Upper lobe of right lung (tissue), 1 donor: ENCODE data around the gene SCAMP1. TPM values are rescaled to one million over a fixed set of nuclear protein-coding genes. Genes with fewer than 3 reads are reported as not detected.

Source experiments
- ATAC-seq: fragments of 200-7000 bp; cut with Tn5 transposase; one replicate; pipeline ENCODE4 v1.9.1; 2020; ENCODE audit warnings: mild to moderate bottlenecking, moderate library complexity
- DNase-seq: peaks from one replicate; pipeline ENCODE4 v3.0.0-alpha.2; 2020
- H3K27ac ChIP-seq: fragments of 200-600 bp; one replicate; pipeline ENCODE4 v1.8.0; 2022
- H3K27me3 ChIP-seq: fragments of 200-600 bp; one replicate; pipeline ENCODE4 v1.8.0; 2022; ENCODE audit warnings: mild to moderate bottlenecking
- H3K36me3 ChIP-seq: fragments of 200-600 bp; one replicate; pipeline ENCODE4 v1.8.0; 2022
- H3K4me1 ChIP-seq: fragments of 200-600 bp; one replicate; pipeline ENCODE4 v1.8.0; 2022
- H3K4me3 ChIP-seq: fragments of 200-600 bp; one replicate; pipeline ENCODE4 v1.8.0; 2022; ENCODE audit warnings: mild to moderate bottlenecking
- H3K9me3 ChIP-seq: fragments of 200-600 bp; one replicate; pipeline ENCODE4 v1.8.0; 2022
- CTCF ChIP-seq: fragments of 200-600 bp; IDR thresholded peaks from one replicate; pipeline ENCODE4 v1.8.0; 2022; ENCODE audit warnings: antibody characterized with exemption
- intact Hi-C: fragments of 100-400 bp; cut with DNase I; formaldehyde crosslinking; loops from one replicate; pipeline ENCODE4 v1.11.0; 2022
- long read RNA-seq: library from polyadenylated mRNA; unstranded; transcript quantifications from one replicate; pipeline ENCODE4 v2.0.0, GENCODE V29; 2021
- total RNA-seq: library from RNA; stranded (reverse); fragmentation: NEBNext Ultra II Directional; extraction: Animal tissue kit (Norgen Biotek cat#: 25700); gene quantifications from one replicate; pipeline ENCODE4 v1.2.1, GENCODE V29; 2021
- donor health status: DM: no; HTN: yes; CAD: no; lungs with severe emphysema.

Gene SCAMP1
- 35.9 TPM for total RNA-seq
- long read RNA-seq, full-length matches to known transcripts: 94 of 108 reads
- long read RNA-seq, partial matches to known transcripts: 0 of 108 reads
- long read RNA-seq, other reads (novel, unspliced or antisense): 14 of 108 reads

GRCh38 chr5:78359831-78360673 is at the start of gene SCAMP1:
SCAMP1 (plus strand) TSS chr5:78360617; CDS start chr5:78360672, 55 bp downstream.
- H3K4me3 ChIP-seq: peak within 1 kb of the TSS; percentile 99
- peaks cover 22% of the 10 kb centered on the region for H3K4me1 ChIP-seq
- intact Hi-C loops: no loop called here
- peak; percentile 99 for ATAC-seq
- H3K27ac ChIP-seq: peak within 1 kb of the TSS; percentile 94
- DNase-seq: peak; percentile 96
- H3K36me3 ChIP-seq: no peaks in the 10 kb centered on the region
- H3K9me3 ChIP-seq: no peaks in the 10 kb centered on the region
- H3K27me3 ChIP-seq: no peaks in the 10 kb centered on the region
- TF ChIP-seq CTCF: peak; percentile 49

- DNase-seq (no peak), ATAC-seq (no peak)
- Histone ChIP-seq H3K27ac (no peak overlapping the region), H3K4me3 (no peak overlapping the region), H3K9me3 (no peaks in the 10 kb centered on the region), H3K4me1 (no peaks in the 10 kb centered on the region), H3K27me3 (no peaks in the 10 kb centered on the region), H3K36me3 (no peaks in the 10 kb centered on the region)
- intact Hi-C loops: no loop called here
- TF ChIP-seq CTCF: no peak
Observed at GRCh38 chr5:78317515-78317914, 42.9 kb upstream of the SCAMP1 start.

- H3K9me3 ChIP-seq: no peaks in the 10 kb centered on the region
- ATAC-seq (no peak), DNase-seq (no peak)
- no peak for TF ChIP-seq CTCF
- H3K27me3 ChIP-seq: no peaks in the 10 kb centered on the region
- H3K4me1 ChIP-seq: no peaks in the 10 kb centered on the region
- intact Hi-C loops: no loop called here
- no peaks in the 10 kb centered on the region for H3K36me3 ChIP-seq
- H3K27ac ChIP-seq: no peak overlapping the region
- no peak overlapping the region for H3K4me3 ChIP-seq
Observed at GRCh38 chr5:78318337-78318736, 42.1 kb upstream of the SCAMP1 start.

GRCh38 chr5:78320401-78320800 is 40.0 kb upstream of the SCAMP1 start:
- no peaks in the 10 kb centered on the region for H3K4me1 ChIP-seq
- no peak for DNase-seq
- no peaks in the 10 kb centered on the region for H3K9me3 ChIP-seq
- TF ChIP-seq CTCF: peak; percentile 63
- intact Hi-C loops: no loop called here
- no peak overlapping the region for H3K4me3 ChIP-seq
- ATAC-seq: no peak
- no peak overlapping the region for H3K27ac ChIP-seq
- H3K27me3 ChIP-seq: no peaks in the 10 kb centered on the region
- no peaks in the 10 kb centered on the region for H3K36me3 ChIP-seq

- H3K27me3 ChIP-seq: no peaks in the 10 kb centered on the region
- no peak overlapping the region for H3K27ac ChIP-seq
- ATAC-seq (no peak), DNase-seq (no peak)
- no peaks in the 10 kb centered on the region for H3K36me3 ChIP-seq
- TF ChIP-seq CTCF: no peak
- no peaks in the 10 kb centered on the region for H3K4me1 ChIP-seq
- H3K4me3 ChIP-seq: no peak overlapping the region
- no peaks in the 10 kb centered on the region for H3K9me3 ChIP-seq
- intact Hi-C loops: no loop called here
Observed at GRCh38 chr5:78323241-78323640, 37.2 kb upstream of the SCAMP1 start.
